HG02571 (cell line): ENCODE results near the gene YY1.
"Not testable (repeated sequence)": the region's sequence is repeated elsewhere in the genome, so short reads cannot be mapped to it uniquely, and the experiment has no call there.

Experiments used
- ATAC-seq: cut with Tn5 transposase; IDR thresholded peaks from one replicate; pipeline ENCODE4 v1.9.1; 2021; ENCODE audit warnings: mild to moderate bottlenecking, moderate library complexity; ENCODE audit not compliant: unreplicated experiment

Gene YY1

DNA sequence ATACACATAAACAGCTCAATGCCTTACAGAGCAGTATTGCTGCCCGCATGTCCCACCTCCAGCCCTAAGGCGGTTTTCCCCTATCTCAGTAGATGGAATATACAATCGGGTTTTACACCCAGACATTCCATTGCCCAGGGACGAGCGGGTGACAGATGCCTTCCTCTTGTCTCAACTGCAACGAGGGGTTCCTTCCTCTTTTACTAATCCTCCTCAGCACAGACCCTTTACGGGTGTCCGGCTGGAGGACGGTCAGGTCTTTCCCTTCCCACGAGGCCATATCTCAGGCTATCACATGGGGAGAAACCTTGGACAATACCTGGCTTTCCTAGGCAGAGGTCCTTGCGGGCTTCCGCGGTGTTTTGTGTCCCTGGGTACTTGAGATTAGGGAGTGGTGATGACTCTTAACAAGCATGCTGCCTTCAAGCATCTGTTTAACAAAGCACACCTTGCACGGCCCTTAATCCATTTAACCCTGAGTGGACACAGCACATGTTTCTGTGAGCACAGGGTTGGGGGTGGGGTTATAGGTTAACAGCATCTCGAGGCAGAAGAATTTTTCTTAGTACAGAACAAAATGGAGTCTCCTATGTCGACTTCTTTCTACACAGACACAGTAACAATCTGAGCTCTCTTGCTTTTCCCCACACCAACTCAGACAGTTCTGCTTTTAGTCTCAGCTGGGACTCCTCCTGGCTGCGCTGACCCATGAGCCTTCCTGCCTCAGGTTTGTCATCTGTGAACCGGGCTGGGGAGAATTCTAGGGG is 73.3 kb downstream of the YY1 start:
- ATAC-seq: not testable (repeated sequence)

GRCh38 chr14:100312877-100313400 is 74.0 kb downstream of the YY1 start:
- ATAC-seq: no peak

- no peak for ATAC-seq
These were observed 74.7 kb downstream of the YY1 start for GRCh38 chr14:100313464-100314230.

- no peak for ATAC-seq
These were observed 75.8 kb downstream of the YY1 start for GRCh38 chr14:100314724-100315123.

DNA sequence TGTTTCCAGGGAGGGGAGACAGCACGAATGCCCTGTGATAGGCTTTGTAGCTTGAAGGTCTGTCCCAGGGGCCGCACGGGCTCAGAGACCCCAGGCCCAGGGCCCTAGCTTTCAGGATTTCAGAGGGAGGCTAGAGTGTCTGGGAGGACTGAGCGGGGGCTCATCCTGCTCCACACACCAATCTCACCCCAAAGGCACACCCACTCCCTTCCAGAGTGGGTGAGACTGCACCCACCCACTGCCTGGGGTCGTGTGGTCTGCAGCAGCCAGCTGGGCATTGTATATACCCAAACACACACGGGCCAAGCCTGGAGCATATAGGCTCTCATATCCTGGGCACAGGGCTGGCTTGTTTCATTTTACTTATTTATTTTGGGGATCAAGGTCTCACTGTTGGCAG is 78.4 kb downstream of the YY1 start:
- no peak for ATAC-seq

DNA sequence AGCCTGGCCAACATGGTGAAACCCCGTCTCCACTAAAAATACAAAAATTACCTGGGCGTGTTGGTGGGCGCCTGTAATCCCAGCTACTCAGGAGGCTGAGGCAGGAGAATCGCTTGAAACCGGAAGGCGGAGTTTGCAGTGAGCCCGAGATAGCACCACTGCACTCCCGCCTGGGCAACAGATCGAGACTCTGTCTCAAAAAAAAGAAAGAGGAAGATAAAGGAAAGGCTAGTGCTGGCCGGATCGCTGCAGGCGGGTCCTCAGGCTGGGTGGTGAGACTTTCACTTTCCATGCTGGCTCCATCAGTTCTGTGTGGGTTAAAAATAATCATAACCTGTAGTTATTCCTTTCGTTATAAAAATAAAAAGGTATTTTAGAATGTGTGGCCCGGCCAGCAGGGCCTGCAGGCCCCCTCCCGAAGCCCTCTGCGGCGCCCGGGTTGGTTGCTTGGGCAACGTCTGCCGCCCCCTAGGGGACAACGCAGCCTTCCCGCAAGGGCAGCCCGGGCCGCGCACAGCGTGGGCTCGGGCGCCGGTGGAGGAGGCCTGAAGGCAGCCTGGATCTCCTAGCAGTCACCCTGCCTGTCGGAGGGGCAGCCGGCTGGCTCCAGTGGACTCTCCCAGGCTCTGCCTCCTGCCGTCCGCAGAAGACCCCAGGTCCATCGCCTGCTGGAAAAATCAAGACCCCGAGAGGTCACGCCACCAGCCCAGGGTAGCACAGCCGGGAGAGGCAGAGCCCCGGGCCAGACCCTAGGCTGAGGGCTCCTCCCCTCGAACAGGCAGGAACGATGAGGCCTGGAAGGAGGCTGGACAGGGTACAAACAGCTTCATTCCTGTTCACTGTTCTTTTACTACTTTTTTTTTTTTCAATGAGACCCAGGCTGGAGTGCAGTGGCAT is 79.2 kb downstream of the YY1 start:
- ATAC-seq: peak; percentile 83

- ATAC-seq: no peak
These were observed 81.4 kb downstream of the YY1 start for GRCh38 chr14:100320157-100320856.

GRCh38 chr14:100321473-100322137 is 82.7 kb downstream of the YY1 start:
- ATAC-seq: no peak

GRCh38 chr14:100322138-100322957 is 83.4 kb downstream of the YY1 start:
- ATAC-seq: no peak

DNA sequence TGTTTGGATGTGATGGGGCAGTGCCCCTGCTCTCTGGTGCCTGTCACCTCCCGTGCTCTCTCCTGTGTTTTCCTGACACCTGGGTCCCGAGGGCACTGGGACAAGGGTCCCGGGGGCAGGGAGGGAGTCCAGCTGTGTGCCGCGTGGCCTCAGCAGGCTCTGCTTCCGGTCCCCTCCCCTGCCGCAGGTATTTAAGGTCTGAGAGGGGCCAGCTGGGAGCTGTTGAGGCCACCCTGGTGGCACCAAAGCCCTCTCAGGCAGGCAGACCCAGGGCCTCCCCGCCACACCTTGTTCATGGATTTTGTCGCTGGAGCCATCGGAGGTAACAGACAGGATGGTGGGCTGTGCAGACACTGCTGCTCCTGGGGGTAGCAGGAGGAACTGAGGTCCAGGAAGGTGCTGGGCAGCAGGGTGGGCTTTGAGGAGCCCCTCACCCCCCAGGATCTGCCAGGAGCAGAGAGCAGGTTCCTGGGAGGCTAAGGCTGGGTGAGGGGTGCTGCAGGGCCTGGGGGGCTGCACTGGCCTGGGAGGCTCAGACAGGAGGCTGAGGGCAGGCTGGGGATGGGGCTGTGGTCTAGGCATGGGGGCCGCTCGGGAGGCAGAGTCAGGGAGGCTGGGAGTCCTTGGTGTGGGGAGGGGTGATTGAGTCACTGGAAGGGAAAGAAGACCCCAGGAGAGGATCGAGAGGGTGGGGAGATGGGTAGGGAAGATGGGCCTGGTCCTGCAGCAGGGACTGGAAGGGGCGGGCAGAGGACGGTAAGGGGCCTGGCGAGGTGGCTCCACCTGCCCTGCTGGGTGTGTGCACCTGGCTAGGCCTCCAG is 84.4 kb downstream of the YY1 start, which contains the start of gene SLC25A47:
TSS of gene SLC25A47 (plus strand) at position 219 of the 821 bp plus-strand sequence. CDS start at position 295, 76 bp downstream.
- ATAC-seq: no peak

DNA sequence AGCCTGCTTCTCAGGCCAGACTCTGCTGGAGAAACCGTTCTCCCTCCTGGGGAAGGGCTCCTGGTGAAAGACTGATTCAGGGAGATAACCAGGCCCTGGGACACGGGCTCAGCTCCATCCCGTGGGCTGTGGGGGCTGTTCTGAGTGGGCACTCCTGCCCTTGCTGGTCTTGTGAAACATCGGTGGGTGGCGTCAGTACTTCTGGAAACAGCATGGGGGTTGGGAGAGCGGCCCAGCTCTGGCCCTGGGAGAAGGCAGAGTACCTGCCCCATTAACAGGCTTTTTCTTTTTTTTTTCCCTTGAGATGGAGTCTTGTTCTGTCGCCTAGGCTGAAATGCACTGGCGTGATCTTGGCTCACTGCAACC is 85.0 kb downstream of the YY1 start:
- no peak for ATAC-seq

DNA sequence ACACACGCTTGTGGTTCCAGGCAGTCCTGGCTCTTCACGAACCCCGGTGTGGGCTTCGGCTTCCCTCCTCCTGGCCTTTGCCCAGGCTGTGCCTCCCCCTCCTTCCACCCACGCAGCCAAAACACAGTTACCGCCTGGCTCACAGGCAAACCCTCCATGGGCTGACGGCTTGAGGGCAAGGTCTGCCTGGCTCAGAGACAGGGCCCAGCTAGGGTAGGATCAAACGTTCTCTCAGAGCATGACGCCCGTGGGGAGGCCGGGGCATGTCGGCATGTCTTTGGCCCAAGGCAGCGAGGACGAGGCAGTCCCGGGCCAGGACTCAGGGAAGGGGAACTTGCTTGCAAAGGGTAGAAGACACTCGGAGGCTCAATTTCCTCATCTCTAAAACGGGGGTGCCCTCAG is 86.3 kb downstream of the YY1 start:
- no peak for ATAC-seq

DNA sequence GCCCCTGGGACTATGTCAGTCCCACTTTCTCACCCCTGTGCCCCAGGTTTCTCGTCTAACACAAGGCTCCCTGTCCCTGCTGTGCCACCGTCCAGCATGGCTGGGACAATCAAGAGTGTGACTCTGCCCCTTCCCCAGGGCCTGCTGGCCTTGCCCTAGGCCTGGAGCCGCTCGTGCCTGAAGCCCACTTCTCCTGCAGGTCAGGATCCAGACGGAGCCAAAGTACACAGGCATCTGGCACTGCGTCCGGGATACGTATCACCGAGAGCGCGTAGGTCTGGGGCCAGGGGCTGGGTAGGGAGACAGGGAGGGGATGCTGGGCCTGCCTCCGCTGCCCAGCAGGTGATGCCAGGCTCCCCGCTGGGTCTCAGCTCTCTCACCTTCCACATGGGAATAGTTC is 87.0 kb downstream of the YY1 start:
- ATAC-seq: no peak

DNA sequence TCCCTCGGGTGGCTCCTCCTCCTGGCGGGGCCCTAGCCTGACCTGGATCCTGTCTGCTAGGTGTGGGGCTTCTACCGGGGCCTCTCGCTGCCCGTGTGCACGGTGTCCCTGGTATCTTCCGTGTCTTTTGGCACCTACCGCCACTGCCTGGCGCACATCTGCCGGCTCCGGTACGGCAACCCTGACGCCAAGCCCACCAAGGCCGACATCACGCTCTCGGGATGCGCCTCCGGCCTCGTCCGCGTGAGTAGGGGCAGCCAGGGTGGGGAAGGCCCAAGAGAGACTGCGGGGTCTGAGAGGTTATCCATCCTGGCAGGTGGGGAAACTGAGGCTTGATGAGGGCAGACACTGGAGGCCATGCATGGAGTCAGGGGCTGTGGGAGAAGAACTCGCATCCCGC is 88.2 kb downstream of the YY1 start:
- no peak for ATAC-seq

GRCh38 chr14:100328495-100329163 is 89.7 kb downstream of the YY1 start:
- no peak for ATAC-seq

- ATAC-seq: no peak
These were observed 90.5 kb downstream of the YY1 start for GRCh38 chr14:100329233-100330006.

DNA sequence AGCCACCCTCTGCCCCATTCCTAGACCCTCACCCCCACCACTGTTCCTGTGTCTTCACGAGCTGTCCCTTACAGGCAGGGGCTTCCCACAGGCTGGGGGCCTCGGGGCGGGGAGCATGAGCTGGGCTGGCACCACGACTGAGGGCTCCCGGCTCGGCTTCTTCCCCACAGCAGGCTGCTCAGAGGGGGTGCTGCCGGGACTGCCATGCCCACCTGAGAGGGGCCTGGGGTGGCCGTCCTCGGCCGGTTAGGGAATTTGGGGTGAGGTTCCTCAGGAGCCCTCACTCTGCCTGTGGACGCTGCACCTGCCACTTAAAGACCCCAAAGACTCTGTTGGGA is 91.0 kb downstream of the YY1 start:
- ATAC-seq: no peak
